ENCODE measurements around the gene DAPL1.

GRCh38 chr2:158777077-158777476 is 18.0 kb upstream of the DAPL1 start:
- TF ChIP-seq CTCF (conservative IDR thresholded peaks at IDR 0.05) (no peak), EZH2 (IDR thresholded peaks at IDR 0.05; ENCODE audit: low read depth) (no peak)
